ENCODE data around the gene CASP9. TPM values are rescaled to one million over a fixed set of nuclear protein-coding genes. Genes with fewer than 3 reads are reported as not detected.

CASP9 gene
- total RNA-seq, 2 experiments from 2014 or later = 9.7 to 11.5 TPM

GRCh38 chr1:15455522-15455921 is 68.5 kb downstream of the CASP9 start:
- no peaks in the 10 kb centered on the region for H3K9me3 Mint-ChIP-seq
- intact Hi-C loops (cut with micrococcal nuclease) = no loop called here
- no peak overlapping the region for H3K27ac Mint-ChIP-seq
- peaks cover 6% of the 10 kb centered on the region for H3K27me3 Mint-ChIP-seq
- DNase-seq = no peak
- no peak for TF ChIP-seq CTCF (IDR thresholded peaks at IDR 0.05)
- POLR2A ChIA-PET = no interaction called here
- CTCF ChIA-PET = no interaction called here
- H3K4me3 Mint-ChIP-seq = no peak overlapping the region
- no peak for ATAC-seq
- no peaks in the 10 kb centered on the region for H3K36me3 Mint-ChIP-seq (ENCODE audit: low read depth)
- no peaks in the 10 kb centered on the region for H3K4me1 Mint-ChIP-seq (ENCODE audit: low read depth)

GRCh38 chr1:15454256-15454655 is 69.8 kb downstream of the CASP9 start:
- intact Hi-C loops (cut with micrococcal nuclease) = no loop called here
- ChIA-PET CTCF (no interaction called here), POLR2A (no interaction called here)
- DNase-seq (no peak), ATAC-seq (no peak)
- TF ChIP-seq CTCF (IDR thresholded peaks at IDR 0.05) = no peak
- Mint-ChIP-seq H3K9me3 (no peaks in the 10 kb centered on the region), H3K27me3 (peaks cover 9% of the 10 kb centered on the region), H3K27ac (no peak overlapping the region), H3K4me1 (ENCODE audit: low read depth) (no peaks in the 10 kb centered on the region), H3K4me3 (no peak overlapping the region), H3K36me3 (ENCODE audit: low read depth) (no peaks in the 10 kb centered on the region)

GRCh38 chr1:15453734-15454133 is 70.3 kb downstream of the CASP9 start:
- no peak for ATAC-seq
- TF ChIP-seq CTCF (IDR thresholded peaks at IDR 0.05) = no peak
- Mint-ChIP-seq H3K27ac (no peak overlapping the region), H3K4me1 (ENCODE audit: low read depth) (no peaks in the 10 kb centered on the region), H3K4me3 (no peak overlapping the region), H3K9me3 (no peaks in the 10 kb centered on the region), H3K36me3 (ENCODE audit: low read depth) (no peaks in the 10 kb centered on the region), H3K27me3 (peaks cover 9% of the 10 kb centered on the region)
- DNase-seq = no peak
- ChIA-PET POLR2A (no interaction called here), CTCF (no interaction called here)
- intact Hi-C loops (cut with micrococcal nuclease) = no loop called here

GRCh38 chr1:15452866-15453571 is 71.0 kb downstream of the CASP9 start:
- intact Hi-C loops (cut with micrococcal nuclease) = no loop called here
- Mint-ChIP-seq H3K27ac (no peak overlapping the region), H3K36me3 (ENCODE audit: low read depth) (no peaks in the 10 kb centered on the region), H3K4me1 (ENCODE audit: low read depth) (no peaks in the 10 kb centered on the region), H3K27me3 (peaks cover 9% of the 10 kb centered on the region), H3K9me3 (no peaks in the 10 kb centered on the region), H3K4me3 (no peak overlapping the region)
- no peak for TF ChIP-seq CTCF (IDR thresholded peaks at IDR 0.05)
- ATAC-seq = no peak
- ChIA-PET CTCF (no interaction called here), POLR2A (no interaction called here)
- no peak for DNase-seq

- DNase-seq (no peak), ATAC-seq (no peak)
- ChIA-PET POLR2A (no interaction called here), CTCF (interaction anchor here (0.9 kb wide), 1 partner anchor 129 kb away, joined by 3 read pairs; no protein-coding TSS in a partner anchor)
- Mint-ChIP-seq H3K4me3 (no peak overlapping the region), H3K36me3 (ENCODE audit: low read depth) (no peaks in the 10 kb centered on the region), H3K27ac (no peak overlapping the region), H3K4me1 (ENCODE audit: low read depth) (no peaks in the 10 kb centered on the region), H3K9me3 (no peaks in the 10 kb centered on the region), H3K27me3 (peaks cover 10% of the 10 kb centered on the region)
- no peak for TF ChIP-seq CTCF (IDR thresholded peaks at IDR 0.05)
- intact Hi-C loops (cut with micrococcal nuclease) = no loop called here
Measured at GRCh38 chr1:15452216-15452615, 71.8 kb downstream of the CASP9 start.
